NT2/D1 (cell line): ENCODE measurements around the gene COL6A2.

Experiments
- YY1 ChIP-seq: IDR thresholded peaks from 2 replicates; pipeline ENCODE4 v1.6.1; 2011; ENCODE audit not compliant: insufficient read length, insufficient read depth
- ZNF274 ChIP-seq: IDR thresholded peaks from 2 replicates; pipeline ENCODE4 v1.6.1; 2011; ENCODE audit warnings: mild to moderate bottlenecking, low read depth, low read length

DNA sequence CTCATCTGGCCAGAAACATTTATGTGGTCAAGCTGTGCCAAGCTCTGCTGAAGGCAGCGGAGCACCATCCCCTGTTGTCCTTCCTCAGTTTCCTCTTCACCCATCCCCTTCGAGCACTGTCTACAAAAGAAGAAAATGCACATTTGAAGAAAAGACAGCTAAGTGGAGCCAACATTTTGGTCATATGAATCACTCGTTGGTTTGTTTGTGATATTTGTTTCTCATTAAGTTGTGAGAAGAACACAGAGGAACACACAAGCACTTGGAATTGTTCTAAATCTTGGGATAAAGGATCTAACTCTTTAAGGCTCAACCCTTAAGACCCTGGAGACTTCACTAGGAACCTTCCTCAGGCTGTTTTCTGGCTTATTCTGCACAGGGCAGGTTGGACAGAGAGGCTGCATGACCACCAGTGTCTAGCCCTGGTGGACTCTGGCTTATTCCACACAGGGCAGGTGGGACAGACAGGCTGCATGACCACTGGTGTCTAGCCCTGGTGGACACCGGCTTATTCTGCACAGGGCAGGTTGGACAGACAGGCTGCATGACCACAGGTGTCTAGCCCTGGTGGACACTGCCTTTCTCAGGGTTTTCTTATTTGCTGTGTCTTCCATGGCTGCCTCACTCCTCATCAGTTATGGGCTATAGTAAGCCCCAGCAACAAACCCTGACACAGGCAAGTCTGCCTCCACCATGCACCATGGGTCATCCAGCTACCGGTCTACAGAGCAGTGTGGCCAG lies 35.3 kb upstream of the COL6A2 start:
- TF ChIP-seq YY1 (no peak), ZNF274 (no peak)
